Measurements from ENCODE around the gene CCDC192.

DNA sequence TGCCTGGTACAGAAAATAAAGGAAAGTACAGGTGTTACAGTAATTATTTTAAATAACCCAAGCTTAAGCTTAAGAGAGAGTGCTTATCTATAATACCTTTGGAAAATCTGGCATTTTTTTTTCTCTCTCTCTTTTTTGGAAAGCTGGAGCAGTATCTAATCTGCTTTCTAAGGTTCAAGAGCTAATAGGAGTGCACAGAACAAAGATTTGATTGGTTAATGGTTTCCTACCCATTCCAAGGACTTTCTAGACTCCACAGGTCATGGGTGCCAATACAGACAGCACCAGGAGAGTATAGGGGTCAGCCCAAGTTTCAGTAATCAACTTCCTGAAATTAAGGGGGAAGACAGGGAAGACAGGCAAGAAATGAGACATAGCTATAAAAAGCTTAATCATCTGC, 276.3 kb downstream of the CCDC192 start:
- TF ChIP-seq, protein P1, sequence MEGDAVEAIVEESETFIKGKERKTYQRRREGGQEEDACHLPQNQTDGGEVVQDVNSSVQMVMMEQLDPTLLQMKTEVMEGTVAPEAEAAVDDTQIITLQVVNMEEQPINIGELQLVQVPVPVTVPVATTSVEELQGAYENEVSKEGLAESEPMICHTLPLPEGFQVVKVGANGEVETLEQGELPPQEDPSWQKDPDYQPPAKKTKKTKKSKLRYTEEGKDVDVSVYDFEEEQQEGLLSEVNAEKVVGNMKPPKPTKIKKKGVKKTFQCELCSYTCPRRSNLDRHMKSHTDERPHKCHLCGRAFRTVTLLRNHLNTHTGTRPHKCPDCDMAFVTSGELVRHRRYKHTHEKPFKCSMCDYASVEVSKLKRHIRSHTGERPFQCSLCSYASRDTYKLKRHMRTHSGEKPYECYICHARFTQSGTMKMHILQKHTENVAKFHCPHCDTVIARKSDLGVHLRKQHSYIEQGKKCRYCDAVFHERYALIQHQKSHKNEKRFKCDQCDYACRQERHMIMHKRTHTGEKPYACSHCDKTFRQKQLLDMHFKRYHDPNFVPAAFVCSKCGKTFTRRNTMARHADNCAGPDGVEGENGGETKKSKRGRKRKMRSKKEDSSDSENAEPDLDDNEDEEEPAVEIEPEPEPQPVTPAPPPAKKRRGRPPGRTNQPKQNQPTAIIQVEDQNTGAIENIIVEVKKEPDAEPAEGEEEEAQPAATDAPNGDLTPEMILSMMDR (IDR thresholded peaks at IDR 0.05) = no peak
- TF ChIP-seq EP300 (IDR thresholded peaks at IDR 0.05) = no peak

Data from ovary (tissue), 3 donors.